DMS 273 (cell line): ENCODE results near the gene RHCE.
"Not testable (repeated sequence)": the region's sequence is repeated elsewhere in the genome, so short reads cannot be mapped to it uniquely, and the experiment has no call there.

ENCODE experiments used
- DNase-seq: peaks from one replicate; lab custom pipeline; 2025; ENCODE audit not compliant: unreplicated experiment; lab: John Stamatoyannopoulos, UW

Gene RHCE

DNA sequence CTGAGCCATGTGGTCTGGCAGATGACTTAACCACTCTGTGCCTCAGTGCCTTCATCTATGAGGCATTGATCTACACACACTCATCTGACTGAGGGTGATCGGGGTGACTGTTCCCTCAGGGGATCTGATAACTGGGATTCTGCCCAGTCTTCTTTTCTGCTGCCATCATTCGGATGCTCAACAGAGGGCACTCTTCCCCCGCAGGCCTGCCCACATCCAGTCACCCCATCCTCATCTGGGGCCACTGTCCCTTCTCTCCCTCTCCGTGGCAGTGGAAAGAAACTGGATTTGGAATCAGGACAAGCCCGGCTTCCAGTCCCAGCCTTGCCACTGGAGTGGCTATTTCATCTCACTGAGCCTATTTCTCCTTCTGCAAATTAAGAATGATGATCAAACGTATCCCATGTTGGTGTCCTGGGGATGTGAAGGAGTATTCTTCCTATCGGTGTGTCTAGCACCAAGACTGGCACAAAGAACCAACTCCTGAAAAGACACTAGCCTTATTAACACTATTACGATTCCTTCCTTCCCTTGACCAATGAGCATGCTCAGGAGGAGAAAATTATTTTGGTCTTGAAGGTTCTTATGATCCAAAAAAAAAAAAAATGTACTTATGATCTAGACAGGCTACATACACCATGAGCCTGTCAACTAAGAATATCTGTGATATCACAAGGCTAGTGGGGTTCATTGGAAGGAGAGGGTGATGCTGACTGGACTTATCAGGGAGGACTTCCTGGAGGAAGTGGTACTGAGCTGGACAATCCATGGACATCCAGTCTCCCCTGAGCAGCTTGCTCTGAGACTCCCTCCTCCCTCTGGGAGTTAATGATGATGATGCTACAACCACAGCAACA is 17.4 kb downstream of the RHCE start:
- peak; percentile 47 for DNase-seq

DNA sequence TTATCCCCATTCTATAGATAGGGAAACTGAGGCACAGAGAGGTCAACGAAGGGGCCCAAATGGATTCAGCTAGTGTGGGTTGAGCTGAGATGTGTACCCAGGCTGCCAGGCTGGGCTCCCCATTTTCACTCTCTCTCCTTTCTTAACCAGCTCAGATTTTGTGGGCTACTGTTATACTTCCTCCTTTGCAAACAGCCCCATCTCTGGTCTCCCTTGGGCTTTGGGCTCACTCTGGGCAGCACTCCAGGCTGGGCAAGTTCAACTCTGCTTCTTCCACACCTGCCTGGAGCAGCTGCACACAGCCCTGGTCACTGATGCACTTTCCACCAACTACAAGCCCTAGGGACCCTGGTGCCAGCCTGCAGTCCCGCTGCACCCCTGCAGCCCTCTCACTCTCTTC is 22.5 kb downstream of the RHCE start:
- DNase-seq, result not testable (repeated sequence)

DNA sequence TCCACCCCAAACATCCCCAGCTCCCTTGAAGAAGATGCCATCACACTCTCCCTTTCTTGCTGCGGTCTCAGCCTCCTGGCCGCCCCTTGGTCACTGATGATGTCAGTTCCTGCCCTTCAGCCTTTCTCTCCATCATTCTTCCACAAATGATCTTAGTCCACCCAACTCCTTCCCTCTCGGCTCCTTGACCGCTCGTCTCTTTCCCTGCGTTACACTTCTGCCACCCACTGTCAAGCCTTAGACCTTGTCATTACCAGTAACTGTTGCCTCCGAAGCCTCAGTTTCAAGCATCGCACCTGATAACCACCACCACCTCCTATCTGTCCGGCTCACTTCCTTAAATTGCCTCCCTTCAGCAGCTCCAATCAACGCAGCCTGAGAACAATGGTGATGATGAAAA is 23.1 kb downstream of the RHCE start:
- DNase-seq, result not testable (repeated sequence)

DNA sequence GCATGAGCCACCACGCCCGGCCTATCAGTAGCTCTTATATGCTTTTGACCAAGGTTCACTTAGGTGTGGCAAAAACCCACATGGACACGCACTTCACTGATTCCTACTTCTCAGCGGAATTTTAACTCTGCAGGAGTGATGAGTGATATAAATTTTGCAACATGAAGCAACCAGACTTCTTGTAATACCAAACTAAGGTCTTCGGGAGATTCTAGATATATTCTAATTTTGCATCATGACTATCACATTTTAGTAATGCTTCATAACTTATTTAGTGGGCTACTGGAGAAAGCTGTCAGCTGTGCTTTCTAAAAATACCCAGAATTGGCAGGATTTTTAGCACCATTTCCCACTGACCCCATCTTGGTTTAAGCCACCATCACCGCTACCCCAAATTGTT is 27.8 kb downstream of the RHCE start:
- DNase-seq, result no peak

GRCh38 chr1:25389721-25390120 is 30.9 kb downstream of the RHCE start:
- DNase-seq, result not testable (repeated sequence)

DNA sequence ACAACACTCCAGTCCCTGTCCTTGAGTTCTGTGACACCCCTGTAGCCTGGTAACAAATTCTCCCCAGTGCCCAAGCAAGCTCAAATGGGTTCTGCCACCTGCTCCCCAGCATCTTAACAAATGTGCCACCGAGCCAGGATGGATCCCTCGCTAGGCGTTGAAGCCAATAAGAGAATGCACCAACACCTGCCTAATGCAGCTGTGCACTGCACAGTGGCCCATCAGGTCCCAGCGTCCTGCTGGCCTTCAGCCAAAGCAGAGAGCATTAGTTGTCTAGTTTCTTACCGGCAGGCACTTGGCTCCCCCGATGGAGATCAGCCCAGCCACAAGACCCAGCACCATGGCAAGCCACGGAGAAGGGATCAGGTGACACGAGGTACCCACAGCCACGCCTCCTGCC is 31.9 kb downstream of the RHCE start:
- peak; percentile 54 for DNase-seq

GRCh38 chr1:25387096-25387495 is 33.5 kb downstream of the RHCE start:
- DNase-seq, result not testable (repeated sequence)

GRCh38 chr1:25383875-25384274 is 36.8 kb downstream of the RHCE start:
- DNase-seq, result not testable (repeated sequence)

- not testable (repeated sequence) for DNase-seq
Measured at GRCh38 chr1:25383090-25383489, 37.5 kb downstream of the RHCE start.

- not testable (repeated sequence) for DNase-seq
Measured at GRCh38 chr1:25382543-25382942, 38.1 kb downstream of the RHCE start.

- DNase-seq, result not testable (repeated sequence)
Measured at GRCh38 chr1:25378367-25378766, 42.3 kb downstream of the RHCE start.

GRCh38 chr1:25371757-25372156 is 48.9 kb downstream of the RHCE start:
- DNase-seq, result not testable (repeated sequence)

DNA sequence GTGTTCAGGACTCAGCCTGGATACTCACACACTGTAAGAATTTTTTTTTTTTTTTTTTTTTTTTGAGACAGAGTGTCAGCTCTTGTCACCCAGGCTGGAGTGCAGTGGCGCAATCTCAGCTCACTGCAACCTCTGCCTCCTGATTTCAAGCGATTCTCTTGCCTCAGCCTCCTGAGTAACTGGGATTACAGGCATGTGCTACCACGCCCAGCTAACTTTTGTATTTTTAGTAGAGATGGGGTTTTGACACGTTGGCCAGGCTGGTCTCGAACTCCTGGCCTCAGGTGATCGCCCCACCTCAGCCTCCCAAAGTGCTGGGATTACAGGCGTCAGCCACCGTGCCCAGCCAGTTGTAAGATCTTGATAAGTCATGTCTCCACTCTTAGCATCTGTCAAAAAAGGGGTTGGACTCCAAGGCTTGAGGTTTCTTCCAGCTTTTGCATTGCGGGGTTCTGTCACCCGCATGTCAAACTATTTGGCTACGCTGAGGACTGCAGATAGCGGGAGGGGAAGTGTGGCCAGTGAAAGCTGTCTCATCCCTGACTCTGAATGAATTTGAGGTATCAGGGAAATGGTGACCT is 50.8 kb downstream of the RHCE start:
- DNase-seq, result not testable (repeated sequence)

DNA sequence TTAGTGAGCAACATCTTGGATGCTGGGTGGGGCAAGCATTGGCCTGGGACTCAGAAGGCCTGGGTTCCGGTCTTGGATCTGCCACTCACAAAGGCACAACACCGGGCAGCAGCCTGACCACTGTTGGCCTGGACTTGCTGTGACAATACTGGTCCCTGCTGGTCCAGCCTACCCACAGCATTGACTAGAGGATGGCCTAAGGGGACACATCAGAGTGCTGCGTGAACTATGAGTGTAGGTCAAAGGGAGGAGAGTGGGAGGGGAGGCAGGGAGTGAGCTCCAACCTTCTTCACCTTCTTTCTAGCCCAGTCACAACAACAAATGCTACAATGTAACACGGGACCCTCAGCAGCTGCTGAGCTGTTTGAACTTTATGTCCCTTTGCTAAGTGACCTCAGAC is 51.4 kb downstream of the RHCE start:
- no peak for DNase-seq

DNA sequence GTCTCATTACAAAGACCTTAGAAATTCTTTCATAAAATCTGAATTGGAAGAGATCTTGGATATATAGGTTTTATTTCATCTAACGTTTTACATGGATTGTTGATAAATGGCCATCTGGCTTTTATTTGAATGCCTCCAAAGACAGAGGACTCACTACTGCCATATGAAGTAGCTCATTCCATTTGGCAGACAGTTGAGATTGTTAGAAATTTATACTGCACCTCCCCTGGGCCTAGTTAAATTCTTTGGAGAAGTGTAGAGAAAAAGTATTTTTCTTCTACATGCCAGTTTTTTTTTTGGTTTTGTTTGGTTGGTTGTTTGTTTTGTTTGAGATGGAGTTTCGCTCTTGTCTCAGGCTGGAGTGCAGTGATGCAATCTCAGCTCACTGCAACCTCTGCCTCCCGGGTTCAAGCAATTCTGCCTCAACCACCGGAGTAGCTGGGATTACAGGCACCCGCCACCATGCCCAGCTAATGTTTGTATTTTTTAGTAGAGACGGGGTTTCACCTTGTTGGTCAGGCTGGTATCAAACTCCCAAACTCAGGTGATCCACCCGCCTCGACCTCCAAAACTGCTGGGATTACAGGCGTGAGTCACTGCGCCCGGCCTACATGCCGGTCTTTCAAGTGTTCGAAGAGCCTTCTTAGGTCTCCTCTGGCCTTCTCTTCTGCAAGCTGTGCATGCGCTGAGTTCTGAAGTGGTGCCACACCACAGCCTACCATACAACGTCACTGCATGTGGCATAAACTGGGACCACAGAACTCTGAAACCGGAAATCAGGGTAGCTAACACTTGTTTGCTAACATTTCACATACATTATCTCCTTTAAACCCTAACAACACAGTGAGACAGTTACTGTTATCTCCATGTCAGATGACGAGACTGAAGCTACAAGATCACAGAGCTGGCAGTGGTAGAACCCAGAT is 57.7 kb downstream of the RHCE start:
- not testable (repeated sequence) for DNase-seq

- no peak for DNase-seq
Measured at GRCh38 chr1:25361901-25362300, 58.7 kb downstream of the RHCE start.

DNA sequence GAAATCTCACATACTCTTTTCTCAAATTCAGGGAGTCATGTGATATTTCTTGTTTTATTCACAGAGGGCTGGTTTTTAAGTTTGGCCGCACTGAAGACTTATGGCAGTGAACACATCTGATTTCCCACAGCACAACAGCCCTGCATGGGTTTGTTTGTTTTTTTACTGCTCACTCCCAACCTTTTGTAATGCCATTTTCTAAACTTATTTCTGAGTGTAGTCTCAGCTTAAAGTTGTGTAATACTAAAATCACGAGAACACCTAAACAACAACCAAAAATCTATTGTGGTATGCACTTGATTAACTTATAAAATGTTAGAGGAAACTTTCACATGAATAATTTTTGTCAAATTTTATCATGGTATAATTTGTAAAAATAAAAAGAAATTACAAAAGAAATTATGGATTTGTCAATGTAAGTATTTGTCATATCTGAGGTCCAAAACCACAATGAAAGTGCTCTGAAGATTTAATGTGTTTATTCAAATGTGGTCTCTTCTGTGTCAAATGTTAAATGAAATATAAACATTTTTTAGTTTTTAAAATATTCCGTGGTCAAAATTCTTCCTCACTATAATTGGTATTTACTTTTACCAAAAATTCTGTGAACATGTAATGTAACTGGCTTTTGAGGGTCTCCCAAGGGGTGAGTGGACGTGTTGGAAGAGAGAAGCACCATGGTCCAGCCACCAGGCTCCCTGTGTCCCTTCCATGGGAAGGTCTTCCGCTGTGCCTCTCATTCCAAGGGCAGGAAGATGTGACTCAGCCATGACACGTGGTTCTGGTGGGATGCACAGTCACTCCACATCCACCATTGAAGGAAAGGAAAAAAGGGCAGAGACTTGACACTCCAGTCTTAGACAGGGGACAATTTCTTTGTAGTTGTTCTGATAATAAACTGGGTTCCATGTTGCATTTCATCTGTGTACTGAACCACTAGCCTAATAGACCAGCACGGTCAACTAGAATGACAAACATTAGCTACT is 59.7 kb downstream of the RHCE start:
- no peak for DNase-seq

GRCh38 chr1:25356848-25357247 is 63.8 kb downstream of the RHCE start:
- no peak for DNase-seq

GRCh38 chr1:25356441-25356840 is 64.2 kb downstream of the RHCE start:
- DNase-seq, result no peak

- no peak for DNase-seq
Measured at GRCh38 chr1:25355841-25356395, 64.7 kb downstream of the RHCE start.
